A549 treated with DMSO at 1 μM for 4 hours (cell line): ENCODE measurements around the gene GH2. TPM values are rescaled to one million over a fixed set of nuclear protein-coding genes. Genes with fewer than 3 reads are reported as not detected.

Experiments used
- total RNA-seq: library from RNA; stranded (reverse); fragments of 200-300 nt; extraction: Qiagen RNA extraction; gene quantifications from 5 replicates; pipeline ENCODE4 v1.2.3, GENCODE V29; 2022; ENCODE audit warnings: low read depth

Gene GH2
- not detected in 5 replicates for total RNA-seq

DNA sequence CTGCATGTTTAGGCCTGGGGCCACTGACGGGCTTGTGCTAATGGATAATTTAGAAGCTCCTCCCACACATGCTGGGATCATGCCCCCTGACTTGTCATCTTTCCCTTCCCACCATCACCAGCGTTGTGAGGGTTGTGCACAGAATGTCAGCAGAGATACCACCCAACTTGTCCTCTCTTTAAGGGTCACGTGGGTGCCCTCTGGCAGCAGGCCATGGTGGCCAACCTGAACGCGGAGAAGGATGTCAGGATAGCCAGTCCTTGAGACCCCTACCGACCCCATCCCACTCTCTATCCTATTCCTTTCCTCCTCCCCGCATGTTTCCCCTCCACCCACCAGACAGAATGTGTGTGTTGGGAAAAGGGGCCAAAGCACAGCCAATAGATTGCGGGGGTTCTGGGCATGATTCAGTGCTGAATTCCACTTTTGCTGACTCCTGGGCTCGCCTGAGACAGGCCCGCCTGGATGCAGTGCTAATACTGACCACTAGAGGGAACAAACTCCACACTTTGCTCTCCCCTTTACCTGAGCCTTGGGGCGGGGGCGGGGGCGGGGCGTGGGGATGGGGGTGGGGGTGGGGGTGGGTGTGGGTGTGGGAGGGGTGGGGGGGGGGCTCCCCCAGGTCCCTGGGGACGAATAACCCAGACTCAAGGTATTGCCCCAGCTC, at the start of gene GH2:
GH2 (minus strand) TSS at position 10 of the 667 bp plus-strand sequence. CDS start 143 bp downstream, outside the sequence.

DNA sequence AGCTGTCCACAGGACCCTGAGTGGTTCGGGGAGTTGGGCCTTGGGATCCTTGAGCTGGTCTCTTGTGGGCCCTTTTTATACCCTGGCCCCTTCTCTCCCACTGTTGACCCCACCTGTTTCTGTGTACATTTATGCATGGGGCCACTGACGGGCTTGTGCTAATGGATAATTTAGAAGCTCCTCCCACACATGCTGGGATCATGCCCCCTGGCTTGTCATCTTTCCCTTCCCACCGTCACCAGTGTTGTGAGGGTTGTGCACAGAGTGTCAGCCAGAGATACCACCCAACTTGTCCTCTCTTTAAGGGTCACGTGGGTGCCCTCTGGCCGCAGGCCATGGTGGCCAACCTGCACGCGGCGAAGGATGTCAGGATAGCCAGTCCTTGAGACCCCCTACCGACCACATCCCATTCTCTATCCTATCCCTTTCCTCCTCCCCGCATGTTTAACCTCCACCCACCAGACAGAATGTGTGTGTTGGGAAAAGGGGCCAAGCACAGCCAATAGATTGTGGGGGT, 37.1 kb upstream of the GH2 start, which contains the start of gene GH1:
GH1 (minus strand) TSS at position 51 of the 517 bp plus-strand sequence. CDS start 63 bp downstream, outside the sequence.

DNA sequence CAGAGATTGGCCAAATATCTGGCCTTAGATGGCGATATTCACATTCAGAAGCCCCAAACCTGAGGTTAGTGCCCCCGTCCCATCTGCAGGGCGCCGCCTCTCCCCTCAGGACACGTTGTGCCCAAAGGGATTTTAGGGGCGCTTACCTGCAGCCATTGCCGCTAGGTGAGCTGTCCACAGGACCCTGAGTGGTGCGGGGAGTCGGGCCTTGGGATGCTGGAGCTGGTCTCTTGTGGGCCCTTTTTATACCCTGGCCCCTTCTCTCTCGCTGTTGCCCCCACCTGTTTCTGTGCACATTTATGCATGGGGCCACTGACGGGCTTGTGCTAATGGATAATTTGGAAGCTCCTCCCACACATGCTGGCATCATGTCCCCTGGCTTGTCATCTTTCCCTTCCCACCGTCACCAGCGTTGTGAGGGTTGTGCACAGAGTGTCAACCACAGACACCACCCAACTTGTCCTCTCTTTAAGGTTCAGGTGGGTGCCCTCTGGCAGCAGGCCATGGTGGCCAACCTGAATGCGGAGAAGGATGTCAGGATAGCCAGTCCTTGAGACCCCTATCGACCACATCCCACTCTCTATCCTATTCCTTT, 29.4 kb upstream of the GH2 start, which contains the start of gene CSHL1:
CSHL1 (minus strand) TSS at position 218 of the 595 bp plus-strand sequence; CDS start at position 156, 62 bp downstream.

DNA sequence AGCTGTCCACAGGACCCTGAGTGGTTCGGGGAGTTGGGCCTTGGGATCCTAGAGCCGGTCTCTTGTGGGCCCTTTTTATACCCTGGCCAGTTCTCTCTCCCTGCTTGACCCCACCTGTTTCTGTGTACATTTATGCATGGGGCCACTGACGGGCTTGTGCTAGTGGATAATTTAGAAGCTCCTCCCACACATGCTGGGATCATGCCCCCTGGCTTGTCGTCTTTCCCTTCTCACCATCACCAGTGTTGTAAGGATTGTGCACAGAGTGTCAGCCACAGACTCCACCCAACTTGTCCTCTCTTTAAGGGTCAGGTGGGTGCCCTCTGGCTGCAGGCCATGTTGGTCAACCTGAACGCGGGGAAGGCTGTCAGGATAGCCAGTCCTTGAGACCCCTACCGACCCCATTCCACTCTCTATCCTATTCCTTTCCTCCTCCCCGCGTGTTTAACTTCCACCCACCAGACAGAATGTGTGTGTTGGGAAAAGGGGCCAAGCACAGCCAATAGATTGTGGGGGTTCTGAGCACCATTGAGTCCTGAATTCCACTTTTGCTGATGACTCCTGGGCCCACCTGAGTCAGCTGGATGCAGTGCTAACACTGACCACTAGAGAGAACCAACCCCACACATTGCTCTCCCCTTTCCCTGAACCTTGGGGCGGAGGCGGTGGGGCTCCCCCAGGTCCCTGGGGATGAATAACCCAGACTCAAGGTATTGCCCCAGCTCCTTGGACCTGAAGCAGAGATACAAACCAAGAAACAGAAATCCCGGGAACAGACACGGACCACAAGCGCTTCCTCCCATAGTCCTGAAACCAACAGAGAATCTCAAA, 15.0 kb upstream of the GH2 start, which contains the start of gene CSH1:
CSH1 (minus strand) TSS at position 51 of the 831 bp plus-strand sequence. CDS start 63 bp downstream, outside the sequence.

DNA sequence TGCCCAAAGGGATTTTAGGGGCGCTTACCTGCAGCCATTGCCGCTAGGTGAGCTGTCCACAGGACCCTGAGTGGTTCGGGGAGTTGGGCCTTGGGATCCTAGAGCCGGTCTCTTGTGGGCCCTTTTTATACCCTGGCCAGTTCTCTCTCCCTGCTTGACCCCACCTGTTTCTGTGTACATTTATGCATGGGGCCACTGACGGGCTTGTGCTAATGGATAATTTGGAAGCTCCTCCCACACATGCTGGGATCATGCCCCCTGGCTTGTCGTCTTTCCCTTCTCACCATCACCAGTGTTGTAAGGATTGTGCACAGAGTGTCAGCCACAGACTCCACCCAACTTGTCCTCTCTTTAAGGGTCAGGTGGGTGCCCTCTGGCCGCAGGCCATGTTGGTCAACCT, 8.2 kb downstream of the GH2 start, which contains the start of gene CSH2:
CSH2 (minus strand) TSS at position 101 of the 400 bp plus-strand sequence; CDS start at position 38, 63 bp downstream.

DNA sequence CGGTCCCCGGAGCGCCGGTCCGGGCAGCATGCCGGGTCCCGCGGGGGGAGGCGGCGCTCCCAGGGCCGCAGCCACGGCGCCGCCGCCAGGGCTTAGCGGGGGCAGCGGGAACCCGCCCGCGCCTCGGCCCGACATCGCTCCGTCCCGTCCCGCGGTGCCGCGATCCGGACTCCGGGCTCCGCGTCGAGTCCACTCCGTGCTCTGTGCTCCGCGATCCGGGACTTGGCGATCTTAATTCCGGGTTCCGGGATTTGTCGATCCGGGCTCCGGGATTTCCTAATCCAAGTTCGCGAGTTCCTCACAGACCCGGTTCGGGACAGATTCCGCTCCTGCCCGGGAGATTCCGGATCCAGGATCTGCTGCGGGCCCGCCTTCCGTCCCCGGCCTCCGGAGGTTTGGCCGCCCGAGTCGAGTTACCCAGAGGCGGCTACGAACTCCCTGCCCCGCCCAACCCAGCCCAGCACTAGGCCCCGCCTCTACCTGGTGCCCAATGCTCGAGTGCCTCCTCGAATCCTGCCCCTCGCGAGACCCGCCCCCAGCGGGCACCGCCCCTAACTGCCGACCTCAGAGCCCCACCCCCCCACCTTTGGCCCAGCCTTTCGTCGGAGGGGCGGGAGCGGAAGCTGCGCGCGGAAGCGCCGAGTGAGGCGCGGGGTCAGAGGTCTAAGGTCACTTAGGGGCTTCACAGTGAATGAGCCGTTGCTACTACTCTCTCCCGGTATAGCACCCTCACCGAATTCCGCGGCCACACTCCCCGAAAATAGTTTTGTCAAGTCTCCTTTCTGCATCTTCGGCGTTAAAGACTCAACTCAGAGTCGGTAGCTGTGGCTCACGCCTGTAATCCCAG, 39.0 kb downstream of the GH2 start, which contains the start of gene SMARCD2:
SMARCD2 (minus strand) TSS at position 146 of the 847 bp plus-strand sequence; CDS start at position 135, 11 bp downstream.

Other genes starting within 250 kb of the GH2 start
- gene LIMD2, start 181.8 kb downstream of the GH2 start, total RNA-seq = 9.6 to 12.7 TPM (median 11.0 TPM) in 5 replicates
- gene STRADA, start 140.1 kb downstream of the GH2 start, total RNA-seq = 24.9 to 30.7 TPM (median 27.0 TPM) in 5 replicates
- 99.5 to 128 TPM (median 109 TPM) in 5 replicates for gene CCDC47, start 108.3 kb downstream of the GH2 start, total RNA-seq
- gene DDX42, start 107.8 kb downstream of the GH2 start, total RNA-seq = 94.9 to 104 TPM (median 99.5 TPM) in 5 replicates
- gene PSMC5, start 54.5 kb downstream of the GH2 start, total RNA-seq = 212 to 238 TPM (median 224 TPM) in 5 replicates
- gene FTSJ3, start 54.3 kb downstream of the GH2 start, total RNA-seq = 58.9 to 69.1 TPM (median 61.6 TPM) in 5 replicates
- gene SMARCD2, start 39.3 kb downstream of the GH2 start, total RNA-seq = 50.3 to 66.7 TPM (median 60.9 TPM) in 5 replicates
- gene CSH2, start 8.3 kb downstream of the GH2 start, total RNA-seq = not detected in 5 replicates
- gene CSH1, start 14.6 kb upstream of the GH2 start, total RNA-seq = not detected in 5 replicates
- not detected in 5 replicates for gene CSHL1, start 29.3 kb upstream of the GH2 start, total RNA-seq
- gene GH1, start 36.9 kb upstream of the GH2 start, total RNA-seq = not detected in 5 replicates
- 0.08 to 0.18 TPM (median 0.13 TPM) in 3 of 5 replicates, not detected in the others for gene CD79B, start 50.4 kb upstream of the GH2 start, total RNA-seq
- gene SCN4A, start 91.0 kb upstream of the GH2 start, total RNA-seq = 0.04 to 0.15 TPM (median 0.07 TPM) in 4 of 5 replicates, not detected in the other
- gene PRR29, start 116.4 kb upstream of the GH2 start, total RNA-seq = 0.52 to 0.95 TPM (median 0.70 TPM) in 5 replicates
- 0.15 to 0.23 TPM in 2 of 5 replicates, not detected in the others for gene ICAM2, start 138.7 kb upstream of the GH2 start, total RNA-seq
- gene ERN1, start 248.2 kb upstream of the GH2 start, total RNA-seq = 3.6 to 4.8 TPM (median 4.0 TPM) in 5 replicates